CD1c-positive myeloid dendritic cell (primary cell): ENCODE data around the gene AXDND1.
A peak's percentile ranks its signal among the peaks of the same experiment; 100 is the strongest.
"Not testable (repeated sequence)": the region's sequence is repeated elsewhere in the genome, so short reads cannot be mapped to it uniquely, and the experiment has no call there.

ENCODE experiments used
- DNase-seq: peaks from one replicate; pipeline ENCODE4 v3.0.0-alpha.2; 2016; ENCODE audit errors: extremely low spot score

Gene AXDND1

DNA sequence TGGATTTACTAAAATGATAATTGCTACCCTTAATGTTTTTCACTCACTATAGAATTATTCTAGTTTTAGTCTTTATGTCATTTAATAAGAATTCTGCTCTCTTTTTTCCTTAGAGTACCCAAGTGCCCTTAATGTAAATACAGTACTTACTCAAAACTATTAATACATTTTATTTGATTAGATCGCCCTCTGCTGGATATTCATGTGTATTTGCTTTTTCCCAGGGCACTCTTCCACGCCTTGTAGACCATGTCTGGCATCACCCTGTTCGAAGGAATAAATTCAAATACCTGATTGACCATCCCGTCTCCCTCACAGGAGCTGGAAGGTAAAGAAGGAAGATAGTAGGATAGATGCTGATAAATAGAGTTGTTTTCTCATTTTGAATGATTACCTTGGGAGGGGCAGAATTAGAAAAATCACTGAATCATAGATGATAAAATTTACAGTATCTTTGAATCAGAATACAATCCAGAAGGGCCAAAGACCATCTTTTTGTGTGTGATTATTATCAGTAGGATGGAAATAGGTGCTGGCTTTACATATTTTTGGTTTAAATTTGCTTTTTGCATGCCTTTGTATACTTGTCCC is 4.1 kb downstream of the AXDND1 start:
- peak; percentile 88 for DNase-seq

GRCh38 chr1:179372160-179372559 is 6.4 kb downstream of the AXDND1 start:
- no peak for DNase-seq

DNA sequence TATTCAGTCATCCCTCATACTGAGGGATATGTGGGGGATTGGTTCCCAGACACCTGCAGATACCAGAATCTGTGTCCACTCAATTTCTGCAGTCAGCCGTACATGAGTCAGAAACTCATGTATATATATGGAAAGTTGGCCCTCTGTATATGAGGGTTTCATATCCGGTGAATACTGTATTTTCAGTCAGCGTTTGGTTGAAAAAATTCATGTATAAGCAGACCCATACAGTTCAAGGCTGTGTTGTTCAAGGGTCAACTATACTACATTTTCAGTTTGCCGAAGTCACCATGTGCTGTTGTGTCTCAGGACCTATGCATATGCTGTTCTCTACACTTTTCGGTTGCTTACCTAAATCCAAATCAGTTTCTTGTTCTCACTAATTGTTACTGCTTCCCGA is 10.5 kb downstream of the AXDND1 start:
- DNase-seq, result no peak

- no peak for DNase-seq
Observed at GRCh38 chr1:179380299-179380698, 14.5 kb downstream of the AXDND1 start.

GRCh38 chr1:179384027-179384426 is 18.3 kb downstream of the AXDND1 start:
- DNase-seq, result no peak

- no peak for DNase-seq
Observed at GRCh38 chr1:179385510-179385909, 19.7 kb downstream of the AXDND1 start.

- DNase-seq, result no peak
Observed at GRCh38 chr1:179393721-179394120, 27.9 kb downstream of the AXDND1 start.

DNA sequence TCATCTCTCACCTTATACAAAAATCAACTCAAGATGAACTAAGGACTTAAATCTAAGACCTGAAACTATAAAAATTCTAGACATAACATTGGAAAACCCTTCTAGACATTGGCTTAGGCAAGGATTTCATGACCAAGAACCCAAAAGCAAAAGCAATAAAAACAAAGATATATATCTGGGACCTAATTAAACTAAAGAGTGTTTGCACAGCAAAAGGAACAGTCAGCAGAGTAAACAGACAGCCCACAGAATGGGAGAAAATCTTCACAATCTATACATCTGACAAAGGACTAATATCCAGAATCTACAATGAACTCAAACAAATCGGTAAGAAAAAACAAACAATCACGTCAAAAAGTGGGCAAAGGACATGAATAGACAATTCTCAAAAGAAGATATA is 33.6 kb downstream of the AXDND1 start:
- not testable (repeated sequence) for DNase-seq

DNA sequence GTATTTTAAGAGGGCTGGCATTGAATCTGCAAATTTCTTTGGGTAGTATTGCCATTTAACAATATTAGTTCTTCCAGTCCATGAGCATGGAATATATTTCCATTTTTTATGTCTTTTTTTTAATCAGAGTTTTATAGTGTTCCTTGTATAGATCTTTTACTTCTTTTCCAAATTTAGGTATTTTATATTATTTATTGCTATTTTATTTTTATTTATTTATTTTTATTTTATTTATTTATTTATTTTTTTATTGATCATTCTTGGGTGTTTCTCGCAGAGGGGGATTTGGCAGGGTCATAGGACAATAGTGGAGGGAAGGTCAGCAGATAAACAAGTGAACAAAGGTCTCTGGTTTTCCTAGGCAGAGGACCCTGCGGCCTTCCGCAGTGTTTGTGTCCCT is 52.0 kb downstream of the AXDND1 start:
- not testable (repeated sequence) for DNase-seq

GRCh38 chr1:179418706-179419105 is 52.9 kb downstream of the AXDND1 start:
- DNase-seq, result not testable (repeated sequence)

GRCh38 chr1:179424610-179425009 is 58.8 kb downstream of the AXDND1 start:
- DNase-seq, result no peak

- DNase-seq, result no peak
Observed at GRCh38 chr1:179425186-179425585, 59.4 kb downstream of the AXDND1 start.

GRCh38 chr1:179437171-179437570 is 71.4 kb downstream of the AXDND1 start:
- DNase-seq, result no peak

- not testable (repeated sequence) for DNase-seq
Observed at GRCh38 chr1:179439646-179440045, 73.9 kb downstream of the AXDND1 start.

DNA sequence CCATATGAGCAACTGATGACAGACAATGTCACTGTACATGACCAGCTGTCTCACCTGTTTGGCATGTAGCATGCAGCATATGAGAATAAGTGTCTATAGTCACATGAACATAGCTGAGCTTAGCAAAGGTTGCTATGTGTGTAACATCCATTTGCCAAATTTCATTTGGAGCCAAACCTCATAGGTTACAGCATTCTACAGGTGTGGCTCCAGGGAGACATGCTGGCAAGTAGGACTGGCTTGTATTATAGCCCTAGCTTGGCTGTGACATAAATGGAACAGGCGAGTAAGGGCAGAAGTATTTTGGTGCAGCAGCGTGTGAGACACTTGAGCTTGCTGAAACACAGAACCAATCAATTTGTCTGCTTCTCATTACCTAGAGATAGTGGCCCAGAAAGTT is 74.5 kb downstream of the AXDND1 start:
- DNase-seq, result not testable (repeated sequence)

GRCh38 chr1:179440971-179441370 is 75.2 kb downstream of the AXDND1 start:
- DNase-seq, result no peak

- DNase-seq, result no peak
Observed at GRCh38 chr1:179441501-179441900, 75.7 kb downstream of the AXDND1 start.

- not testable (repeated sequence) for DNase-seq
Observed at GRCh38 chr1:179442846-179443245, 77.1 kb downstream of the AXDND1 start.

GRCh38 chr1:179445593-179445992 is 79.8 kb downstream of the AXDND1 start:
- no peak for DNase-seq

- peak; percentile 5 for DNase-seq
Observed at GRCh38 chr1:179447489-179447888, 81.7 kb downstream of the AXDND1 start.

- DNase-seq, result no peak
Observed at GRCh38 chr1:179448437-179449149, 82.8 kb downstream of the AXDND1 start.

DNA sequence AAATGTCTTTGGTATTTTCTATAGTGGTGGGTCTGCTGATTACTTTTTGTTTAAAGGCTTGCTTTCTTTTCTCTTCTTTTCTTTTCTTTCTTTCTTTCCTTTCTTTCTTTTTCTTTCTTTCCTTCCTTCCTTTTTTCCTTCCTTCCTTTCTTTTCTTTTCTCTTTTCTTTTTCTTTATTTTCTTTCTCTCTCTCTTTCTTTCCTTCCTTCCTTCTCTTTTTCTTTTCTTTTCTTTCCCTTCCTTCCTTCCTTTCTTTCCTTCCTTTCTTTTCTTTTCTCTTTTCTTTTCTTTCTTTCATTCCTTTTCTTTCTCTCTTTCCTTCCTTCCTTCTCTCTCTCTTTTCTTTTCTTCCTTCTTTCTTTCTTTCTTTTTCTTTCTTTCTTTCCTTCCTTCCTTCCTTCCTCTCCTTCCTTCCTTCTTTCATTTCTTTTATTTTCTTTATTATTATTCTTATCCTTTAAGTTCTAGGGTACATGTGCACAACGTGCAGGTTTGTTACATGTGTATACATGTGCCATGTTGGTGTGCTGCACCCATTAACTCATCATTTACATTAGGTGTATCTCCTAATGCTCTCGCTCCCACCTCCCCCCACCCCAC is 93.9 kb downstream of the AXDND1 start:
- DNase-seq, result not testable (repeated sequence)

GRCh38 chr1:179465661-179466060 is 99.9 kb downstream of the AXDND1 start:
- DNase-seq, result not testable (repeated sequence)
